Measurements from ENCODE around the gene CRYBB3.
"Not testable (repeated sequence)": the region's sequence is repeated elsewhere in the genome, so short reads cannot be mapped to it uniquely, and the experiment has no call there.

CRYBB3 gene

DNA sequence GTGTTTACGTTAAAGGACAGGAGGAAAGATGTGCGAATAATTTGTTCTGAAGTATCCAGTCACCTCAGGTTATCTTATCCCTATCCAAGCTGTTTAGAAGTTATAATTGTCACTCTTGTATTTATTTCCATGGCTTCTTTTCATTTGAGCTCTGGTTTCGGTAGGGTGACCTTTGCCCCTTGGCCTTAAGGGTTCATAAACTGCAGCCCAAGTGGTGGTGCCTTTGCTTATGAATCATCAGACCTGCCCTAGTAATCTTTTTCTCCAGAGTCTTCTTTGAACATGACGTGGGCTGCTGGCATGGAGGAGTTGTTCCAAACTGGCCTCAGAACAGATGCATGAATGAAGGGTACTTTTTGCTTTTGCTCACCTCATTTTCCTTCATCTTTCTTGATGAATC lies 6.5 kb upstream of the CRYBB3 start:
- Histone ChIP-seq H3K36me3 (ENCODE audit: insufficient read depth, low read length) (no peaks in the 10 kb centered on the region), H3K27me3 (ENCODE audit: insufficient read depth, low read length) (no peaks in the 10 kb centered on the region), H3K79me2 (ENCODE audit: control insufficient read depth, insufficient read depth, low read length, unreplicated experiment) (no peaks in the 10 kb centered on the region), H2AFZ (ENCODE audit: low read length, unreplicated experiment) (no peak overlapping the region), H3K4me1 (ENCODE audit: control insufficient read depth, insufficient read depth, low read length, unreplicated experiment) (no peaks in the 10 kb centered on the region), H3K4me3 (ENCODE audit: low read depth, low read length) (no peak overlapping the region), H3K27ac (ENCODE audit: low read depth, low read length) (no peak overlapping the region)

DNA sequence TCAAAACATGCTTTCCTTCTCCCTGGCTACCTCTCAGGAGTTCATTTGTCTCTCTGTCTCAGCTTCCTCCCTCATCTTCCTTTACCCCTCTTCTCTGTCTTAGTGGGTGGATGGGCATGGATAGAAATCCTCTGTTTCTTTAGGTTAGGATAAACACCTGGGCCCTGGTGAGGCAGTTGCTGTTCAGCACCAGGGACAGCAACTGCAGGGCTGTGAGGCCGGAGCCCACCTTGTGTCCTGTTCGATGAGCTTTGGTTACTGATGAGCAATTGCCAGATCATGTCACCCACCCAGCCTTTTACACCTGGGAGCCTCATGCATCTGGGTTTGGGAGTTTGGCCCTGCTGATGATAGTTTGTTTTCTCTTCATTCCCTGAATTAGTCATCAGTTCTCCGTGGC lies 6.1 kb upstream of the CRYBB3 start:
- Histone ChIP-seq H3K27me3 (ENCODE audit: insufficient read depth, low read length) (no peaks in the 10 kb centered on the region), H3K4me1 (ENCODE audit: control insufficient read depth, insufficient read depth, low read length, unreplicated experiment) (no peaks in the 10 kb centered on the region), H3K79me2 (ENCODE audit: control insufficient read depth, insufficient read depth, low read length, unreplicated experiment) (no peaks in the 10 kb centered on the region), H3K4me3 (ENCODE audit: low read depth, low read length) (no peak overlapping the region), H3K36me3 (ENCODE audit: insufficient read depth, low read length) (no peaks in the 10 kb centered on the region), H3K27ac (ENCODE audit: low read depth, low read length) (no peak overlapping the region), H2AFZ (ENCODE audit: low read length, unreplicated experiment) (no peak overlapping the region)

DNA sequence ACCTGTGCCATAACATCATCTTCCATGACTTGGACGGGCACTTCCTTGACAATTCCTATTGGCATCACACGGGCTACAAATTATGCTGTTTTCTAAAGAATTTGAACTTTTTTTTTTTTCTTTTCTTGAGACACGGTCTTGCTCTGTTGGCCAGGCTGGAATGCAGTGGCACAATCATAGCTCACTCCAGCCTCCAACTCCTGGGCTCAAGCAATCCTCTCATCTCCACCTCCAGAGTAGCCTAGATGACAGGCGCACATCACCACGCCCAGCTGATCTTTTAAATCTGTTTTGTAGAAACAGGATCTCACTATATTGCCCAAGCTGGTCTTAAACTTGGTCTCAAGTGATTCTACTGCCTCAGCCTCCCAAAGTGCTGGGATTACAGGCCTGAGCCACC lies 3.3 kb upstream of the CRYBB3 start:
- no peaks in the 10 kb centered on the region for H3K4me1 ChIP-seq (ENCODE audit: control insufficient read depth, insufficient read depth, low read length, unreplicated experiment)
- H3K79me2 ChIP-seq (ENCODE audit: control insufficient read depth, insufficient read depth, low read length, unreplicated experiment), result no peaks in the 10 kb centered on the region
- H3K27ac ChIP-seq (ENCODE audit: low read depth, low read length), result no peak overlapping the region
- H2AFZ ChIP-seq (ENCODE audit: low read length, unreplicated experiment), result no peak overlapping the region
- no peak overlapping the region for H3K4me3 ChIP-seq (ENCODE audit: low read depth, low read length)
- no peaks in the 10 kb centered on the region for H3K27me3 ChIP-seq (ENCODE audit: insufficient read depth, low read length)
- no peaks in the 10 kb centered on the region for H3K36me3 ChIP-seq (ENCODE audit: insufficient read depth, low read length)

DNA sequence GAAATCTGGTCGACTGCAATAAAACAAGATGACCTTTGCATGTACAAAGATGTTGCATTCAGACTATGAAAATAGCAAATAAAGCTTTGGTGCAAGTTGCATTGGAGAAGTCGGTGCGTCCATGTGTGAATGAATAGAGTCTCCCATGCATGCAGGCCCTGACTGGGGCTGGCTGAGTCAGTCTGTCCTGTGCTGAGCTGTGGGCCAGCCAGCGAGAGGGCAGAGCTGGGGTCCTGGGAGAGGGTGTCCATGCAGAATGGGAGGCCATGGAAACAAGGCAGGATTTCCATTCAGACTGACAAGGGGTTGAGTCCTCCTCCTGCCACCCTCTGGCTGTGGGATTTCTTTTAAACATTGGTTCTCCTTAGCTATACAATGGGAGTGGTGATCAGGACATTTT lies 2.3 kb upstream of the CRYBB3 start:
- Histone ChIP-seq H3K36me3 (ENCODE audit: insufficient read depth, low read length) (no peaks in the 10 kb centered on the region), H3K4me1 (ENCODE audit: control insufficient read depth, insufficient read depth, low read length, unreplicated experiment) (no peaks in the 10 kb centered on the region), H3K27ac (ENCODE audit: low read depth, low read length) (no peak overlapping the region), H3K79me2 (ENCODE audit: control insufficient read depth, insufficient read depth, low read length, unreplicated experiment) (no peaks in the 10 kb centered on the region), H3K4me3 (ENCODE audit: low read depth, low read length) (no peak overlapping the region), H3K27me3 (ENCODE audit: insufficient read depth, low read length) (no peaks in the 10 kb centered on the region), H2AFZ (ENCODE audit: low read length, unreplicated experiment) (no peak overlapping the region)

DNA sequence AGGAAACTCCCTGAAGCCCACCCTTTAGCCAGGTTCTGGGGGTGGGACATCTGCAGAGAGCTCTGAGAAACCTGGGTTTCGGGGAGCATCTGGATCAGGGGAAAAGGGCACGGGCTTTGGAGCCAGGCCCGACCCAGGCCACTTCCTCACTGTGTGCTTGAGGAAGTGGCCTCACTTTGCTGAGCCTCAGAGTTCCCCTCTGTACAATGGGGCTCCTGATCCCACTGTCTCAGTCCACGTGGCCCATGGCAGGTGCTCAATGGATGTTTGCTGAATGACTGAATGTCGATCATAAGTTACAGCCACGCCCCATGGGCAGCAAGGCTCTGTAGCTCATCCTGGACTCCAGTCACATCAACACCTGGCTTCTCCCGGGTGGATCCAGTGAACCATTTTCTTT lies 1.3 kb downstream of the CRYBB3 start:
- Histone ChIP-seq H3K27ac (ENCODE audit: low read depth, low read length) (no peak overlapping the region), H2AFZ (ENCODE audit: low read length, unreplicated experiment) (no peak overlapping the region), H3K79me2 (ENCODE audit: control insufficient read depth, insufficient read depth, low read length, unreplicated experiment) (no peaks in the 10 kb centered on the region), H3K36me3 (ENCODE audit: insufficient read depth, low read length) (no peaks in the 10 kb centered on the region), H3K4me3 (ENCODE audit: low read depth, low read length) (no peak overlapping the region), H3K27me3 (ENCODE audit: insufficient read depth, low read length) (no peaks in the 10 kb centered on the region), H3K4me1 (ENCODE audit: control insufficient read depth, insufficient read depth, low read length, unreplicated experiment) (no peaks in the 10 kb centered on the region)

DNA sequence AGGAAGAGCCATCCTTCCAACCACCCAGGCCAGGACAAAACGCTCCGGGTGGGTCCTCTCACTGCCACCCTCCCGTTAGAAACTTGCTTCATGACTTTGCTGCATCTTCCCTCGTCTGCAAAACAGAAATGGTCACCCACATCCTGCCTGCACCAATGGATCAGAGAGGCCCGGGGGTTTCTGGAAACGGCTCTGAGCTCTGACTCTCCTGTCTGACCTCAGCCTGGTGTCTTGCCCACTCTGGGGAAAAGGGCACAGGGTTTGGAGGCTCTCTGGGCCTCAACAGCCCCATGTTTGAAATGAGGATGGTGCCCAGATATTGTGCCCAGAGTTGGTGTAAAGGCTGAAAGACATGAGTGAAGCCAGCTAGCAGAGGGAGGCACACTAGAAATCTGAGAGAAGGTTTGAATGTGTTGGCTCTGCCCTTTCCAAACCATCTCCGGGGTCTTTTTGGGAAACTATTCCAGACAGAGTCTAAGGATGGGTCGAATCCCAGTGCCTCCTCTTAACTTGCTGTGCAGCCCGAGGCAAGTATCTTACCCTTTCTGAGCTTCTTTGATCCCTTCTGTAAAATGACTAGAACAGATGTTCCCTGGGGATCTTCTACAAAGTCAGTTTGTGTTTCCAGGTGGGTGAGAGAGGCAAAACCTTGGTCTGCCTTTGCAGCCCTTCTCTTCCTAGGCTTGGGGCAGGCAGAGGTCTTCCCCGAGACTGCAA lies 2.1 kb downstream of the CRYBB3 start:
- H3K4me1 ChIP-seq (ENCODE audit: control insufficient read depth, insufficient read depth, low read length, unreplicated experiment), result no peaks in the 10 kb centered on the region
- H3K27me3 ChIP-seq (ENCODE audit: insufficient read depth, low read length), result no peaks in the 10 kb centered on the region

DNA sequence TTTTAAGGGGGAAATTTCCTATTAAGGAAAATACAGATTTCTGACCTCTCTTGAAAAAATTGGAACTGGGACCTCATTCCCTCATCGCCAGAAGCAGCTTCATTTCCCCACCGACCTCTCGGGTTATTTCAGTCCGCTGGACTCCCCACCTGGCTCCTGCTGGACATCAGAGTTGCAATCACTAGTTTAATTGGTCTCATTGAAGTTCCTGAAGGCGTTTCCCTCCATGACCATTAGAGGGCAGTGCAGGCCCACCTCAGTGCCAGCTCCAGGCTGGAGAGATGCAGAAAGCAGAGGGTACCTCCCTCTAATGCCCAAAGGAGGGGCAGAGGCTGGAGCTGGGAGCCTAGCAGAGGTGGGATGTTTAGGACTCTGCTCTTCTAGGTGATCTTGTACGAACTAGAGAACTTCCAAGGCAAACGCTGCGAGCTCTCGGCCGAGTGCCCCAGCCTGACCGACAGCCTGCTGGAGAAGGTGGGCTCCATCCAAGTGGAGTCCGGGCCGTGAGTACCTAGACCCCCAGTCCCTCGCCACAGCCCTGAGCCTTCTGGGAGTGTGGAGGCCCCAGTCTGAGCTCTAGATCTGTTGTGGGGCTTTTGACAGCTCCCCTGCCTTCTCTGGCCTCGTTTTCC lies 2.7 kb downstream of the CRYBB3 start:
- Histone ChIP-seq H3K27me3 (ENCODE audit: insufficient read depth, low read length) (no peaks in the 10 kb centered on the region), H3K4me1 (ENCODE audit: control insufficient read depth, insufficient read depth, low read length, unreplicated experiment) (no peaks in the 10 kb centered on the region), H3K4me3 (ENCODE audit: low read depth, low read length) (no peak overlapping the region), H3K27ac (ENCODE audit: low read depth, low read length) (no peak overlapping the region), H2AFZ (ENCODE audit: low read length, unreplicated experiment) (no peak overlapping the region), H3K36me3 (ENCODE audit: insufficient read depth, low read length) (no peaks in the 10 kb centered on the region), H3K79me2 (ENCODE audit: control insufficient read depth, insufficient read depth, low read length, unreplicated experiment) (no peaks in the 10 kb centered on the region)

More for the DNA sequence above, 2.1 kb downstream of the CRYBB3 start:
- Histone ChIP-seq H3K79me2 (ENCODE audit: control insufficient read depth, insufficient read depth, low read length, unreplicated experiment) (no peaks in the 10 kb centered on the region), H3K27ac (ENCODE audit: low read depth, low read length) (no peak overlapping the region), H3K36me3 (ENCODE audit: insufficient read depth, low read length) (no peaks in the 10 kb centered on the region), H3K4me3 (ENCODE audit: low read depth, low read length) (no peak overlapping the region), H2AFZ (ENCODE audit: low read length, unreplicated experiment) (no peak overlapping the region)

DNA sequence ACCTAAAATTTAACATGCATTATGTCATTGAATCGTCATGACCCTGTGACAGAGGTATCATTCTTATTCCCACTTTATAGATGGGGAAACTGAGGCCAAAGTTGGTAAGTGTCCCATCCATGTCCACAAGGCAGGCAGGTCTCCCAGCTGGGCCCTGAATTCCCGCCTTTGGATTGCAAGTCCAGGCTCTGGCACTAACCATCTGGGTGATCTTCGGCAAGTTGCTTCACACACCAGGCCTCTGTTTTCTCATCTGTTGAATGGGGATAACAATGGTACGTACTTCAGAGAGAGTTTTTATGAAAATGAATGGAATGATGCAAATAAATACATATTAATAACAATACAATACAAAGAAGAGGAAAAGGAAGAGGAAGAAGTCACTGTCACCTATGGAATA lies 3.4 kb downstream of the CRYBB3 start:
- Histone ChIP-seq H3K36me3 (ENCODE audit: insufficient read depth, low read length) (no peaks in the 10 kb centered on the region), H3K27ac (ENCODE audit: low read depth, low read length) (no peak overlapping the region), H2AFZ (ENCODE audit: low read length, unreplicated experiment) (no peak overlapping the region), H3K4me1 (ENCODE audit: control insufficient read depth, insufficient read depth, low read length, unreplicated experiment) (no peaks in the 10 kb centered on the region), H3K27me3 (ENCODE audit: insufficient read depth, low read length) (no peaks in the 10 kb centered on the region), H3K79me2 (ENCODE audit: control insufficient read depth, insufficient read depth, low read length, unreplicated experiment) (no peaks in the 10 kb centered on the region), H3K4me3 (ENCODE audit: low read depth, low read length) (no peak overlapping the region)

DNA sequence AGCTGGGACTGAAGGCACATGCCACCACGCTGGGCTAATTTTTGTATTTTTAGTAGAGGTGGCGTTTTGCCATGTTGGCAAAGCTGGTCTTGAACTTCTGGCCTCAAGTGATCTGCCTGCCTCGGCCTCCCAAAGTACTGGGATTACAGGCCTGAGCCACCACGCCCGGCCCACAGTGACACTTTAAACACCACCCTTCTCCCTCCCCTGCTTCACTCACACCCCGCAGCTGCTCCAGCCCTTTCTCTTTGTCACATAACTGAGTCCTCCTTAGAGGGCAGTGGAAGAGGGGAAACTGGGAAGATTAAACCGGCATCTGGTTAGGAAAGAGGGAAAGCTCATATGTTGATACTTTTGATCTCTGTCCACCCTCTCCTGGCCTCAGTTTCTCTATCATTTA lies 4.9 kb downstream of the CRYBB3 start:
- H3K36me3 ChIP-seq (ENCODE audit: insufficient read depth, low read length); H3K4me3 ChIP-seq (ENCODE audit: low read depth, low read length); H3K4me1 ChIP-seq (ENCODE audit: control insufficient read depth, insufficient read depth, low read length, unreplicated experiment); H3K79me2 ChIP-seq (ENCODE audit: control insufficient read depth, insufficient read depth, low read length, unreplicated experiment); H3K27ac ChIP-seq (ENCODE audit: low read depth, low read length); H3K27me3 ChIP-seq (ENCODE audit: insufficient read depth, low read length); H2AFZ ChIP-seq (ENCODE audit: low read length, unreplicated experiment): not testable (repeated sequence)

DNA sequence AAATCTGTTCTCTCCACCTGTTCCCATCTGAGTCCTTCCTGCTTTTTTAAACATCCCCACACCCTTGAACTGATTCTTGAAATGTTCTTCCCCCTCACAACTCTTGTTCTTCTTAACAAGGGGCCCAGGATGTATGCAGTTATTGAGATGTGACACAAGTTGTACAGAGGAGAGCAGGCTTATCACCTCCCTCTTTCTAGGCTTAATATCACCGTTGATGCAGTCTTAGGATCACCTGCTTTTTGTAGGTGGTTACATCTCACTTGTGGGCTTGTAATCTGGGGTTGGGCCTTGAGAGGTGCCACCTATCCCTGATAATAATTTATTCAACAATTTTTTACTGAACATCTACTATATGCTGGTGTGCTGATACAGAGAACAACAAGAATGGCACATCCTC lies 6.2 kb downstream of the CRYBB3 start:
- H2AFZ ChIP-seq (ENCODE audit: low read length, unreplicated experiment), result no peak overlapping the region
- H3K4me3 ChIP-seq (ENCODE audit: low read depth, low read length), result no peak overlapping the region
- no peak overlapping the region for H3K27ac ChIP-seq (ENCODE audit: low read depth, low read length)
- H3K27me3 ChIP-seq (ENCODE audit: insufficient read depth, low read length), result no peaks in the 10 kb centered on the region
- no peaks in the 10 kb centered on the region for H3K36me3 ChIP-seq (ENCODE audit: insufficient read depth, low read length)
- no peaks in the 10 kb centered on the region for H3K4me1 ChIP-seq (ENCODE audit: control insufficient read depth, insufficient read depth, low read length, unreplicated experiment)
- no peaks in the 10 kb centered on the region for H3K79me2 ChIP-seq (ENCODE audit: control insufficient read depth, insufficient read depth, low read length, unreplicated experiment)

DNA sequence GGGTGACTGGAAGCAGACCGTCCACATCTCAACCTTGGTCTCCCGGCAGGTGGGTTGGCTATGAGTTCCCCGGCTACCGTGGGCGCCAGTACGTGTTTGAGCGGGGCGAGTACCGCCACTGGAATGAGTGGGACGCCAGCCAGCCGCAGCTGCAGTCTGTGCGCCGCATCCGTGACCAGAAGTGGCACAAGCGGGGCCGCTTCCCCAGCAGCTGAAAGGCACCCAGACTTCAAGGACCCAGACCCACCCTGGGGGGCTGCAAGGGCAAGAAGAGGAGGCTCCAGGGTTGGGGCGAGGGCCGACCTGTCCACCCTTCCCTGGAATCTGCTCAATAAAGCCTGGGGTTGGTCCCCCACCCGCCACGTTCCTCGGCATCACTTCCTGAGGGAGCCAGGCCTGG lies 7.3 kb downstream of the CRYBB3 start:
- no peaks in the 10 kb centered on the region for H3K4me1 ChIP-seq (ENCODE audit: control insufficient read depth, insufficient read depth, low read length, unreplicated experiment)
- H3K27me3 ChIP-seq (ENCODE audit: insufficient read depth, low read length), result no peaks in the 10 kb centered on the region
- H3K4me3 ChIP-seq (ENCODE audit: low read depth, low read length), result no peak overlapping the region
- no peak overlapping the region for H2AFZ ChIP-seq (ENCODE audit: low read length, unreplicated experiment)
- H3K79me2 ChIP-seq (ENCODE audit: control insufficient read depth, insufficient read depth, low read length, unreplicated experiment), result no peaks in the 10 kb centered on the region
- no peaks in the 10 kb centered on the region for H3K36me3 ChIP-seq (ENCODE audit: insufficient read depth, low read length)
- no peak overlapping the region for H3K27ac ChIP-seq (ENCODE audit: low read depth, low read length)
